H9 (cell line): ENCODE measurements around the gene PHKG2. TPM values are rescaled to one million over a fixed set of nuclear protein-coding genes. Genes with fewer than 3 reads are reported as not detected.

Experiments used
- DNase-seq: peaks from one replicate; pipeline ENCODE4 v3.0.0-alpha.2; 2017
- H2AFZ ChIP-seq: one replicate; pipeline ENCODE4 v1.6.1; 2013; ENCODE audit warnings: mild to moderate bottlenecking, low read length, control low read depth, moderate library complexity
- H2AK5ac ChIP-seq: 2 replicates; pipeline ENCODE4 v1.6.1; 2013; ENCODE audit warnings: low read length, control low read depth, mixed read lengths; ENCODE audit not compliant: insufficient read length
- H2BK120ac ChIP-seq: one replicate; pipeline ENCODE4 v1.6.1; 2013; ENCODE audit warnings: low read depth, mild to moderate bottlenecking, low read length, control low read depth, inconsistent platforms; ENCODE audit not compliant: poor library complexity, severe bottlenecking
- H2BK12ac ChIP-seq: 2 replicates; pipeline ENCODE4 v1.6.1; 2013; ENCODE audit warnings: low read length, control low read depth, mixed read lengths, low read depth; ENCODE audit not compliant: insufficient read length
- H2BK15ac ChIP-seq: 2 replicates; pipeline ENCODE4 v1.6.1; 2013; ENCODE audit warnings: low read depth, low read length, control low read depth
- H2BK20ac ChIP-seq: one replicate; pipeline ENCODE4 v1.6.1; 2013; ENCODE audit warnings: low read depth, mild to moderate bottlenecking, low read length, control low read depth, inconsistent platforms; ENCODE audit not compliant: poor library complexity, severe bottlenecking
- H2BK5ac ChIP-seq: 2 replicates; pipeline ENCODE4 v1.6.1; 2013; ENCODE audit warnings: low read length, control low read depth, mixed read lengths; ENCODE audit not compliant: insufficient read length
- H3K14ac ChIP-seq: 2 replicates; pipeline ENCODE4 v1.6.1; 2013; ENCODE audit warnings: low read length, control low read depth; ENCODE audit not compliant: insufficient read depth
- H3K18ac ChIP-seq: 2 replicates; pipeline ENCODE4 v1.6.1; 2013; ENCODE audit warnings: low read depth, mild to moderate bottlenecking, mixed read lengths, low read length, control low read depth; ENCODE audit not compliant: insufficient read length
- H3K23ac ChIP-seq: 2 replicates; pipeline ENCODE4 v1.6.1; 2013; ENCODE audit warnings: low read length, control low read depth, mixed read lengths, low read depth; ENCODE audit not compliant: insufficient read length
- H3K23me2 ChIP-seq: 2 replicates; pipeline ENCODE4 v1.6.1; 2013; ENCODE audit warnings: low read depth, mild to moderate bottlenecking, mixed read lengths, low read length, control low read depth; ENCODE audit not compliant: insufficient read length, poor library complexity, severe bottlenecking
- H3K27ac ChIP-seq: 2 replicates; pipeline ENCODE4 v1.5.1; 2013; ENCODE audit warnings: low read length, control low read depth, mixed read lengths, low read depth; ENCODE audit not compliant: insufficient read length
- H3K27me3 ChIP-seq: 2 replicates; pipeline ENCODE4 v1.6.1; 2013; ENCODE audit warnings: low read length, control low read depth, inconsistent platforms; ENCODE audit not compliant: insufficient read depth
- H3K4ac ChIP-seq: 2 replicates; pipeline ENCODE4 v1.6.1; 2013; ENCODE audit warnings: low read depth, mild to moderate bottlenecking, control low read depth, inconsistent platforms, low read length, moderate library complexity
- H3K4me1 ChIP-seq: 2 replicates; pipeline ENCODE4 v1.6.1; 2013; ENCODE audit warnings: low read length, control low read depth, inconsistent platforms; ENCODE audit not compliant: insufficient read depth
- H3K4me2 ChIP-seq: 2 replicates; pipeline ENCODE4 v1.6.1; 2013; ENCODE audit warnings: low read length, control low read depth, mixed read lengths; ENCODE audit not compliant: insufficient read length, insufficient read depth
- H3K56ac ChIP-seq: 2 replicates; pipeline ENCODE4 v1.6.1; 2013; ENCODE audit warnings: low read depth, mild to moderate bottlenecking, mixed read lengths, low read length, control low read depth; ENCODE audit not compliant: insufficient read length
- H3K79me1 ChIP-seq: 2 replicates; pipeline ENCODE4 v1.6.1; 2013; ENCODE audit warnings: low read depth, mild to moderate bottlenecking, moderate library complexity, low read length, control low read depth, inconsistent platforms; ENCODE audit not compliant: insufficient read depth, poor library complexity, severe bottlenecking
- H3K79me2 ChIP-seq: 2 replicates; pipeline ENCODE4 v1.6.1; 2013; ENCODE audit warnings: low read length, control low read depth, inconsistent platforms; ENCODE audit not compliant: insufficient read depth
- H3K9ac ChIP-seq: 2 replicates; pipeline ENCODE4 v1.6.1; 2013; ENCODE audit warnings: low read length, control low read depth, mixed read lengths; ENCODE audit not compliant: insufficient read length; ENCODE audit errors: extremely low read depth
- H3K9me3 ChIP-seq: one replicate; pipeline ENCODE4 v1.6.1; 2013; ENCODE audit warnings: low read depth, low read length, inconsistent platforms; ENCODE audit not compliant: control insufficient read depth
- H3T11ph ChIP-seq: one replicate; pipeline ENCODE4 v1.6.1; 2013; ENCODE audit warnings: mild to moderate bottlenecking, low read length, control low read depth, inconsistent platforms
- H4K20me1 ChIP-seq: one replicate; pipeline ENCODE4 v1.6.1; 2013; ENCODE audit not compliant: control insufficient read depth, insufficient read length, insufficient read depth
- H4K5ac ChIP-seq: 2 replicates; pipeline ENCODE4 v1.6.1; 2013; ENCODE audit warnings: low read depth, mild to moderate bottlenecking, mixed read lengths, low read length, control low read depth; ENCODE audit not compliant: insufficient read length
- H4K8ac ChIP-seq: replicated peaks from 2 replicates; pipeline ENCODE4 v1.6.1; 2013; ENCODE audit warnings: low read length, control low read depth, mixed read lengths, low read depth; ENCODE audit not compliant: insufficient read length
- H4K91ac ChIP-seq: 2 replicates; pipeline ENCODE4 v1.6.1; 2013; ENCODE audit warnings: low read depth, mild to moderate bottlenecking, moderate library complexity, mixed read lengths, low read length, control low read depth; ENCODE audit not compliant: insufficient read length
- H3K27ac Mint-ChIP-seq, 3 experiments: 2 replicates in 2 of 3; 3 replicates in 1 of 3; pipeline ENCODE4 v1.8.0; 2020 to 2021; ENCODE audit warnings: mixed read lengths in 3 of 3, mild to moderate bottlenecking in 1 of 3, moderate library complexity in 1 of 3
- H3K27me3 Mint-ChIP-seq: 2 replicates; pipeline ENCODE4 v1.8.0; 2021; ENCODE audit warnings: low read depth, mild to moderate bottlenecking, moderate library complexity, mixed read lengths
- H3K36me3 Mint-ChIP-seq, 3 experiments: 2 replicates in 2 of 3; 3 replicates in 1 of 3; pipeline ENCODE4 v1.8.0; 2020 to 2021; ENCODE audit warnings: low read depth in 3 of 3, mixed read lengths in 3 of 3; ENCODE audit not compliant: insufficient read depth in 1 of 3
- H3K4me1 Mint-ChIP-seq, 2 experiments: 2 replicates each; pipeline ENCODE4 v1.8.0; 2020; ENCODE audit warnings: mixed read lengths in 2 of 2
- H3K4me3 Mint-ChIP-seq, 2 experiments: 2 replicates in 1 of 2; 3 replicates in 1 of 2; pipeline ENCODE4 v1.8.0; 2020 to 2021; ENCODE audit warnings: mild to moderate bottlenecking in 2 of 2, mixed read lengths in 2 of 2, moderate library complexity in 1 of 2
- H3K9me3 Mint-ChIP-seq, 2 experiments: 2 replicates in 1 of 2; 3 replicates in 1 of 2; pipeline ENCODE4 v1.8.0; 2020; ENCODE audit warnings: mild to moderate bottlenecking in 2 of 2, mixed read lengths in 2 of 2, moderate library complexity in 1 of 2
- CTCF ChIP-seq: fragments of 200-600 bp; sonication (generic); conservative IDR thresholded peaks from 3 replicates; pipeline ENCODE4 v1.8.0; 2021; ENCODE audit warnings: antibody characterized with exemption, mild to moderate bottlenecking
- whole genome bisulfite sequencing: extraction: QIAGEN DNeasy Blood & Tissue Kit; methylation state at CpG from one replicate; pipeline ENCODE4 v1.1.7; 2013; ENCODE audit warnings: missing lambda C conversion rate, low lambda C conversion rate, mixed read lengths; ENCODE audit not compliant: insufficient read length; ENCODE audit errors: extremely low coverage; 5-methylcytosine and 5-hydroxymethylcytosine counted together
- total RNA-seq: library from RNA; stranded (reverse); gene quantifications from 2 replicates; pipeline ENCODE4 v1.2.1, GENCODE V29; 2021

Gene PHKG2
- total RNA-seq, 1 experiment from 2014 or later = 46.6 TPM

GRCh38 chr16:30766933-30767284 is 18.7 kb downstream of the PHKG2 start:
- H3K4me1 ChIP-seq = no peaks in the 10 kb centered on the region
- H3K27me3 ChIP-seq = no peaks in the 10 kb centered on the region
- no peaks in the 10 kb centered on the region for H3K27me3 Mint-ChIP-seq
- no peaks in the 10 kb centered on the region for H3K9me3 Mint-ChIP-seq
- H2BK120ac ChIP-seq = no peak overlapping the region
- H3K9me3 ChIP-seq = no peaks in the 10 kb centered on the region
- no peak overlapping the region for H4K5ac ChIP-seq
- H2BK15ac ChIP-seq = no peak overlapping the region
- H3K4me3 Mint-ChIP-seq = no peak overlapping the region
- no peak for TF ChIP-seq CTCF
- no peak overlapping the region for H3K4ac ChIP-seq
- H2BK12ac ChIP-seq = no peak overlapping the region
- H3K79me2 ChIP-seq = no peaks in the 10 kb centered on the region
- no peaks in the 10 kb centered on the region for H4K20me1 ChIP-seq
- H3K14ac ChIP-seq = no peak overlapping the region
- H4K8ac ChIP-seq = no peak overlapping the region
- H3K56ac ChIP-seq = no peak overlapping the region
- no peak overlapping the region for H4K91ac ChIP-seq
- no peak overlapping the region for H2BK20ac ChIP-seq
- H3K23me2 ChIP-seq = peaks cover 8% of the 10 kb centered on the region
- no peak overlapping the region for H2AFZ ChIP-seq
- peaks cover 9 to 11% of the 10 kb centered on the region in 2 experiments for H3K4me1 Mint-ChIP-seq
- peaks cover 6% of the 10 kb centered on the region for H3K79me1 ChIP-seq
- no CpG with 5 or more reads among the region's 4 CpGs for WGBS
- no peak overlapping the region for H2AK5ac ChIP-seq
- no peak overlapping the region for H2BK5ac ChIP-seq
- DNase-seq = no peak
- H3K27ac Mint-ChIP-seq = no peak overlapping the region
- H3K4me2 ChIP-seq = no peak overlapping the region
- no peak overlapping the region for H3K18ac ChIP-seq
- H3T11ph ChIP-seq = no peak overlapping the region
- H3K23ac ChIP-seq = no peak overlapping the region
- H3K36me3 Mint-ChIP-seq = peaks cover 57 to 94% (median 91%) of the 10 kb centered on the region in 3 experiments
- H3K27ac ChIP-seq = no peak overlapping the region
- H3K9ac ChIP-seq = no peak overlapping the region
